Sigmoid colon (tissue), 4 donors: Measurements from ENCODE around the gene CFAP100.

Source experiments
- EP300 ChIP-seq, 4 donors: sonication (generic); formaldehyde crosslinking; IDR thresholded peaks; one replicate each; pipeline ENCODE4 v1.6.1; 2017; ENCODE audit warnings: antibody characterized with exemption in 4 of 4
- POLR2A ChIP-seq, 2 donors: fragments of 450-650 bp; IDR thresholded peaks; one replicate each; pipeline ENCODE4 v1.6.1; 2016; ENCODE audit warnings: antibody characterized with exemption in 2 of 2, mild to moderate bottlenecking in 2 of 2, moderate library complexity in 2 of 2
- POLR2AphosphoS5 ChIP-seq, 4 donors: sonication (generic); formaldehyde crosslinking; IDR thresholded peaks; one replicate each; pipeline ENCODE4 v1.6.1; 2017; ENCODE audit warnings: antibody characterized with exemption in 4 of 4
- TF ChIP-seq, protein P1 (sequence below), 4 experiments: fragments of 450-650 bp in 3 of 4; fragments of 200-600 bp in 1 of 4; IDR thresholded peaks; one replicate each; pipeline ENCODE4 v1.5.1; 2016 to 2019; ENCODE audit warnings: antibody characterized with exemption in 4 of 4, mild to moderate bottlenecking in 3 of 4, moderate library complexity in 2 of 4

- TF ChIP-seq, protein P1, sequence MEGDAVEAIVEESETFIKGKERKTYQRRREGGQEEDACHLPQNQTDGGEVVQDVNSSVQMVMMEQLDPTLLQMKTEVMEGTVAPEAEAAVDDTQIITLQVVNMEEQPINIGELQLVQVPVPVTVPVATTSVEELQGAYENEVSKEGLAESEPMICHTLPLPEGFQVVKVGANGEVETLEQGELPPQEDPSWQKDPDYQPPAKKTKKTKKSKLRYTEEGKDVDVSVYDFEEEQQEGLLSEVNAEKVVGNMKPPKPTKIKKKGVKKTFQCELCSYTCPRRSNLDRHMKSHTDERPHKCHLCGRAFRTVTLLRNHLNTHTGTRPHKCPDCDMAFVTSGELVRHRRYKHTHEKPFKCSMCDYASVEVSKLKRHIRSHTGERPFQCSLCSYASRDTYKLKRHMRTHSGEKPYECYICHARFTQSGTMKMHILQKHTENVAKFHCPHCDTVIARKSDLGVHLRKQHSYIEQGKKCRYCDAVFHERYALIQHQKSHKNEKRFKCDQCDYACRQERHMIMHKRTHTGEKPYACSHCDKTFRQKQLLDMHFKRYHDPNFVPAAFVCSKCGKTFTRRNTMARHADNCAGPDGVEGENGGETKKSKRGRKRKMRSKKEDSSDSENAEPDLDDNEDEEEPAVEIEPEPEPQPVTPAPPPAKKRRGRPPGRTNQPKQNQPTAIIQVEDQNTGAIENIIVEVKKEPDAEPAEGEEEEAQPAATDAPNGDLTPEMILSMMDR (IDR thresholded peaks at IDR 0.05), result no peak
- TF ChIP-seq POLR2A (IDR thresholded peaks at IDR 0.05) (no peak), EP300 (IDR thresholded peaks at IDR 0.05) (no peak), POLR2AphosphoS5 (IDR thresholded peaks at IDR 0.05) (no peak)
Measured at GRCh38 chr3:126365351-126366277, 29.1 kb upstream of the CFAP100 start.
